Measurements from ENCODE around the gene KLHL22.

Gene KLHL22

DNA sequence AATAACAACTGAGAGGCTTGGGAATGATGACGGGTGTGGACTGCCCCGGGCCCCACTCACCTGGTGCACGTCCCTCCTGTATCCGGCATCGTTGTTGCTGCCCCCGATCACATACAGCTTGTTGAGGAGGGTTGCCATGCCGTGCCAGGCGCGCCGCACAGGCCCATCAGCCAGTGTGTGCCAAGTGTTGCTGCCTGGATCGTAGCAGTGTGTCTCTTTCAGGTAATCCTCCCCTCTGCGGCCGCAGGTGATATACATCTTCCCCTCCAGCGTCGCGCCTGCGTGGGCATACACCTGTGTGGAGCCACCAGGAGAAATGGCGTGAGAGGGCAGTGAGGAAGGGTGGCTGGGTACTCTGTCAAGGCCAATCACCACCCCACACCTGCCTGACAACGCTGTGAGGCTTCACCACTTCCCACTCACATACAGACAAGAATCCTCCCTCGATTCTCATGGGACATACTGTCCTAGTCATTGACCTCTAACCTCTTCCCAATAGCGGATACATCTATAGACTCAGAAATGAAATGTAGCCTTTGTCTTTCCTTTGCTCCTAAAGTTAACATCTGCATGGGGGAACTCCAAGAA is 49.1 kb downstream of the KLHL22 start:
- Histone ChIP-seq H3K4me2 (ENCODE audit: low read length) (no peak overlapping the region), H3K36me3 (ENCODE audit: control insufficient read depth, insufficient read depth, low read length) (no peaks in the 10 kb centered on the region), H3K27me3 (ENCODE audit: control insufficient read depth, insufficient read depth, low read length) (no peaks in the 10 kb centered on the region), H3K4me1 (no peaks in the 10 kb centered on the region), H2AFZ (no peak overlapping the region), H3K27ac (no peak overlapping the region), H3K9me3 (ENCODE audit: control insufficient read depth, low read length) (no peaks in the 10 kb centered on the region), H3K79me2 (no peaks in the 10 kb centered on the region), H3K4me3 (ENCODE audit: low read depth, low read length) (no peak overlapping the region), H3K9ac (no peak overlapping the region)
- TF ChIP-seq, protein P1, sequence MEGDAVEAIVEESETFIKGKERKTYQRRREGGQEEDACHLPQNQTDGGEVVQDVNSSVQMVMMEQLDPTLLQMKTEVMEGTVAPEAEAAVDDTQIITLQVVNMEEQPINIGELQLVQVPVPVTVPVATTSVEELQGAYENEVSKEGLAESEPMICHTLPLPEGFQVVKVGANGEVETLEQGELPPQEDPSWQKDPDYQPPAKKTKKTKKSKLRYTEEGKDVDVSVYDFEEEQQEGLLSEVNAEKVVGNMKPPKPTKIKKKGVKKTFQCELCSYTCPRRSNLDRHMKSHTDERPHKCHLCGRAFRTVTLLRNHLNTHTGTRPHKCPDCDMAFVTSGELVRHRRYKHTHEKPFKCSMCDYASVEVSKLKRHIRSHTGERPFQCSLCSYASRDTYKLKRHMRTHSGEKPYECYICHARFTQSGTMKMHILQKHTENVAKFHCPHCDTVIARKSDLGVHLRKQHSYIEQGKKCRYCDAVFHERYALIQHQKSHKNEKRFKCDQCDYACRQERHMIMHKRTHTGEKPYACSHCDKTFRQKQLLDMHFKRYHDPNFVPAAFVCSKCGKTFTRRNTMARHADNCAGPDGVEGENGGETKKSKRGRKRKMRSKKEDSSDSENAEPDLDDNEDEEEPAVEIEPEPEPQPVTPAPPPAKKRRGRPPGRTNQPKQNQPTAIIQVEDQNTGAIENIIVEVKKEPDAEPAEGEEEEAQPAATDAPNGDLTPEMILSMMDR (IDR thresholded peaks at IDR 0.05) = no peak

DNA sequence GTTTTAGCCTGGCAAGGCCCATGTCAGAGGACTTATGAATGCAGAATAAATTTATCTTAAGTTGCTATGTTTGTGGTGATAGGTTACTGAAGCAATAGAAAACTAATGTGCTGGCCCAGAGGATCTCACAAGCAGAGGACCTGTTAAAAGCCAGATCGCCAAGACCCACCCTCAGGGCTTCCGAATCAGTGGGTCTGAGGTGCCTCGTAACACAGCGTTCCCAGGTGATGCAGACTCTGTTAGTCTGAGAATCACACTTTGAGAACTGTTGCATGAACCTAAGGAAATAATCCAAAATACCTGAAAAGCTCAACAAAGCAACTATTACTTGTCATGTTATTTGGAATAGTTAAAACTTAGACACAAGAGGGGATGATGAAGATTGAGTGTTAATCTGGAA is 51.3 kb downstream of the KLHL22 start:
- no peak overlapping the region for H3K4me3 ChIP-seq (ENCODE audit: low read depth, low read length)
- no peak overlapping the region for H3K4me2 ChIP-seq (ENCODE audit: low read length)
- H3K9me3 ChIP-seq (ENCODE audit: control insufficient read depth, low read length) = no peaks in the 10 kb centered on the region
- H3K4me1 ChIP-seq = no peaks in the 10 kb centered on the region
- no peak overlapping the region for H3K9ac ChIP-seq
- no peaks in the 10 kb centered on the region for H3K79me2 ChIP-seq
- no peak overlapping the region for H2AFZ ChIP-seq
- H3K36me3 ChIP-seq (ENCODE audit: control insufficient read depth, insufficient read depth, low read length) = no peaks in the 10 kb centered on the region
- H3K27ac ChIP-seq = no peak overlapping the region
- TF ChIP-seq, protein P1 (IDR thresholded peaks at IDR 0.05) = no peak
- H3K27me3 ChIP-seq (ENCODE audit: control insufficient read depth, insufficient read depth, low read length) = no peaks in the 10 kb centered on the region

DNA sequence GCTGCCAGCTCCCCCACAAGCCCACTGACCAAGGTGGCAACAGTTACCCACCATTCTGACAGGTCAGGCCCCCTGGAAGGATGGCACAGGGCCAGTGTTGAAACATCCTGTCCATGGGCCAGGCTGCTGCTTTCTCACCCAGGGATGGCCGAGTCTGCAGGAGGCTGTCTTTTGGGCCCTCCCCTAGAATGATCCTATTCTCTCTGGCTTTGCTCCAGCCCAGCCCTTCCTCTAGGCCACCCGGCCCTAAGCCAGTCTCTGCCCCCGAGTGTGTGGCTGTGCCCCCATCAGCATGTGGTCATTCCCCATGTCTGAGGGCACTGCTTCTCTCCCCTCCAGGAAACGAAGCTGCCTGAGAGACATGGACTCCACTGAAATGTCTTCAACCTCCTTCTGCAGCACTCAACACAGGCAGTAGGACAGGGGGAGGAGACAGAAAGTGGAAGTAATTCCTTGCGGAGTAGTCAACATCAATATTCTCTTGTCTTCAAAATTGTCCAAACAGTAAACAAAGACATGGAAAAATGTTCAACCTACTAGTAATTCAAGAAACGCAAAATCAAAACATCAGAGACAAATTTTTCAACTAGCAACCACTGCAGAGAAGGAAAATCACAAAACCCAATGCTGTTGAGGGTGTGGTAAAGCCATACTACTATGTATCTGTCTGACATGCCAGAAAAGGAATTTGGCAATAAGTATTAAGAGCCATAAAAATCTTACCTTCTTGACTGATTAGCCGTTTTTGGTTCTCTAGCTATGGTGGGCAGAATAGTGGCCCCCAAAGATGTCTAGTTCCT is 52.9 kb downstream of the KLHL22 start:
- no peak overlapping the region for H3K27ac ChIP-seq
- no peak overlapping the region for H3K4me3 ChIP-seq (ENCODE audit: low read depth, low read length)
- no peaks in the 10 kb centered on the region for H3K9me3 ChIP-seq (ENCODE audit: control insufficient read depth, low read length)
- H3K79me2 ChIP-seq = no peaks in the 10 kb centered on the region
- TF ChIP-seq, protein P1 (IDR thresholded peaks at IDR 0.05) = no peak
- no peak overlapping the region for H2AFZ ChIP-seq
- no peaks in the 10 kb centered on the region for H3K27me3 ChIP-seq (ENCODE audit: control insufficient read depth, insufficient read depth, low read length)
- no peaks in the 10 kb centered on the region for H3K36me3 ChIP-seq (ENCODE audit: control insufficient read depth, insufficient read depth, low read length)
- H3K9ac ChIP-seq = no peak overlapping the region
- no peak overlapping the region for H3K4me2 ChIP-seq (ENCODE audit: low read length)
- H3K4me1 ChIP-seq = no peaks in the 10 kb centered on the region

DNA sequence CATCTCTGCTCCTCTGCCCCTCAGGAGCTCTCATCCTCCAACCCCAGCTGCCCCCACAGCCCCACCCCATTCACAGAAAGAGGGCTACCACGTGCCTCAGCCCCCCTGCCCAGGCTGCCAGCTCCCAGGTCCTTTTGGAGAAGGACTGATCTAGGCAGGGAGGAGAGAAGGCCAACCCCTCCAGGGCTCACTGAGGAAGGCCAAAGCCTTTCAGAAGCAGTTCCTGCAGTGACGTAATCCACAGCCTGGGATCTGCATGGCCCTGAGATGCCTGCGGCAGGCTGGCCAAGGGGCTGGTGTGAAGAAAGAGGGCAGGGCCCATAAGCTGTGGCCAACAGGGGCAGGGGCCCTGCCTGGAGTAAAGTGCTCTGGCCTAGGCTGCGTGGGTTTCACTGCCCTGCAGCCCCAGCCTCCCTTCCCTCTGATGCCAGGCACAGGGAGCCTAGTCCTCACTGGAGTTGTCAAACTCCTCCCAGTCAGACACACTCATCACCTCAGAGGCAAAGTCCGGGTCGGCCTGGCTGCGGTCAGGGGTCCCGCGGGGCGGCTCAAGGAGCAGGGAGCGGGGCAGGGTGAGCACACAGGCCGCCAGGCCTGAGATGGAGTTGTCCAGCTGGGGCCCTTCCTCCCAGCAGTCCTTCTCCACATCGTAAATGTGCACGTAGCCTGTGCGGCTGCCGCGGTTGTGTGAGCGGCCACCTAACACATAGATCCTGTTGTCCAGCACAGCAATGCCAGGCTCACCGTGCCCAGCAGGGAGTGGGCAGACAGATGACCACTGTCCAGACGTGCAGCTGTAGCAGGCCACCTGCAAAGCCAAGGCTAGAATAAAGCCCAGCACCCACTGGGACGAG is 53.7 kb downstream of the KLHL22 start:
- H3K27ac ChIP-seq = no peak overlapping the region
- H3K4me1 ChIP-seq = no peaks in the 10 kb centered on the region
- H3K36me3 ChIP-seq (ENCODE audit: control insufficient read depth, insufficient read depth, low read length) = no peaks in the 10 kb centered on the region
- no peak overlapping the region for H3K4me2 ChIP-seq (ENCODE audit: low read length)
- H3K79me2 ChIP-seq = no peaks in the 10 kb centered on the region
- no peak overlapping the region for H3K9ac ChIP-seq
- no peak overlapping the region for H3K4me3 ChIP-seq (ENCODE audit: low read depth, low read length)
- no peaks in the 10 kb centered on the region for H3K27me3 ChIP-seq (ENCODE audit: control insufficient read depth, insufficient read depth, low read length)
- H3K9me3 ChIP-seq (ENCODE audit: control insufficient read depth, low read length) = no peaks in the 10 kb centered on the region
- no peak overlapping the region for H2AFZ ChIP-seq
- TF ChIP-seq, protein P1 (IDR thresholded peaks at IDR 0.05) = no peak
